AG09319 (cell line): ENCODE measurements around the gene LIPE.

ENCODE experiments used
- DNase-seq: peaks from one replicate; pipeline ENCODE4 v3.0.0-alpha.2; 2010; ENCODE audit warnings: low read depth; ENCODE audit errors: extremely low read depth
- TF ChIP-seq, protein P1 (sequence below): IDR thresholded peaks from 2 replicates; pipeline ENCODE4 v1.5.1; 2011; ENCODE audit warnings: low read depth, mild to moderate bottlenecking, inconsistent platforms, low read length, moderate library complexity

LIPE gene

DNA sequence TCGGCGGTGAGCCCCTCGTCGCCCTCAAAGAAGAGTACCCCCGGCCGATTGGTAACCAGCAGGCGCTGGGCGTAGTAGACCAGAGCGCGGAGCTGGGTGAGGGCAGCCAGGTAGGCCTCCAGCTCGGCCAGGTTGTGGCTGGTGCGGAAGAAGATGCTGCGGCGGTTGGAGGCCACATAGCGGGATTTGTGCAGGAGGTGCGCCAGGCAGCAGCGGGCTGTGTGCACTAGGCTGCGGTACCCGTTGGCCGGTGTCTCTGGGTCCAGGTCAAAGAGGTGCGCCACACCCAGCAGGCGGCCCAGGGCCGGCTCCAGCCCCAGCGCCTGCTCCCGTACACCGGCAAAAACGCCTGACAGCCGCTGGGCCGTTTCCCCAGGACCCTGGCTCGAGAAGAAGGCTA is 16.8 kb downstream of the LIPE start:
- TF ChIP-seq, protein P1, sequence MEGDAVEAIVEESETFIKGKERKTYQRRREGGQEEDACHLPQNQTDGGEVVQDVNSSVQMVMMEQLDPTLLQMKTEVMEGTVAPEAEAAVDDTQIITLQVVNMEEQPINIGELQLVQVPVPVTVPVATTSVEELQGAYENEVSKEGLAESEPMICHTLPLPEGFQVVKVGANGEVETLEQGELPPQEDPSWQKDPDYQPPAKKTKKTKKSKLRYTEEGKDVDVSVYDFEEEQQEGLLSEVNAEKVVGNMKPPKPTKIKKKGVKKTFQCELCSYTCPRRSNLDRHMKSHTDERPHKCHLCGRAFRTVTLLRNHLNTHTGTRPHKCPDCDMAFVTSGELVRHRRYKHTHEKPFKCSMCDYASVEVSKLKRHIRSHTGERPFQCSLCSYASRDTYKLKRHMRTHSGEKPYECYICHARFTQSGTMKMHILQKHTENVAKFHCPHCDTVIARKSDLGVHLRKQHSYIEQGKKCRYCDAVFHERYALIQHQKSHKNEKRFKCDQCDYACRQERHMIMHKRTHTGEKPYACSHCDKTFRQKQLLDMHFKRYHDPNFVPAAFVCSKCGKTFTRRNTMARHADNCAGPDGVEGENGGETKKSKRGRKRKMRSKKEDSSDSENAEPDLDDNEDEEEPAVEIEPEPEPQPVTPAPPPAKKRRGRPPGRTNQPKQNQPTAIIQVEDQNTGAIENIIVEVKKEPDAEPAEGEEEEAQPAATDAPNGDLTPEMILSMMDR = no peak
- DNase-seq = no peak

DNA sequence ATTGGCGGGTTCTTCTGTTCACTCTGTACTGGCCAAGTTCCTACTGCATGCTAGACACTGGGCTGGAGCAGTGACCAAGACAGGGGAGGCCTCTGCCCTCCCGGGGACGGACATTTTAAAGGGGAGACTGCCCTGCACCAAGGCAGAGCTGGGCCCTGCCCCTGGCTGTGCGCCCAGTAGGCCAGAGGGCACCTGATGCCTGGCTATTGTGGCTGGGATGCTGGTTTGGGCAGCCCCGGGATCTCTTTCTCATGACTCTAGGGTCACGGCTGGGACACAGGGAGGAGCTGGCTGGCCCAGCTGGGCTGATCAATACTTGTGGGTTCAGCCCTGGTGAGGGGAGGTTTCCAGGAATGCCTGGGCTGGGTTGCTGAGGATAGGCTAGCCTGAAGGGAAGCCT is 17.7 kb downstream of the LIPE start:
- DNase-seq = no peak
- TF ChIP-seq, protein P1 = no peak

DNA sequence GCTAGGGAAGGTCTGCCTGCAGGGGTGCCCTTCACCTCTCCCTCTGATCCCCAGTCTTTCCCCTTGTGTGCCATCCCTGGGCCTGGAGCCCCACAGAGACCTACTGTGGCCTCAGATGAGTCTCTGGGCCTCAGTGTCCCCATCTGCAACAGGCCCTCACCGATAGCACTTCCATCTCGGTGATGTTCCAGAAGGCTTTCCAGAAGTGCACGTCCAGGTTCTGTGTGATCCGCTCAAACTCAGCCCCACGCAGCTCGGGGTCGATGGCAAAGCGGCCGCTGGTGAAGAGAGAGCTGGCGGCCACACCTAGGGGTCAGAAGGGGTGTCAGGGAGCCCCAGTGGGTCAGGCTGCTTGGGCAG is 19.4 kb downstream of the LIPE start:
- TF ChIP-seq, protein P1 = no peak
- no peak for DNase-seq

DNA sequence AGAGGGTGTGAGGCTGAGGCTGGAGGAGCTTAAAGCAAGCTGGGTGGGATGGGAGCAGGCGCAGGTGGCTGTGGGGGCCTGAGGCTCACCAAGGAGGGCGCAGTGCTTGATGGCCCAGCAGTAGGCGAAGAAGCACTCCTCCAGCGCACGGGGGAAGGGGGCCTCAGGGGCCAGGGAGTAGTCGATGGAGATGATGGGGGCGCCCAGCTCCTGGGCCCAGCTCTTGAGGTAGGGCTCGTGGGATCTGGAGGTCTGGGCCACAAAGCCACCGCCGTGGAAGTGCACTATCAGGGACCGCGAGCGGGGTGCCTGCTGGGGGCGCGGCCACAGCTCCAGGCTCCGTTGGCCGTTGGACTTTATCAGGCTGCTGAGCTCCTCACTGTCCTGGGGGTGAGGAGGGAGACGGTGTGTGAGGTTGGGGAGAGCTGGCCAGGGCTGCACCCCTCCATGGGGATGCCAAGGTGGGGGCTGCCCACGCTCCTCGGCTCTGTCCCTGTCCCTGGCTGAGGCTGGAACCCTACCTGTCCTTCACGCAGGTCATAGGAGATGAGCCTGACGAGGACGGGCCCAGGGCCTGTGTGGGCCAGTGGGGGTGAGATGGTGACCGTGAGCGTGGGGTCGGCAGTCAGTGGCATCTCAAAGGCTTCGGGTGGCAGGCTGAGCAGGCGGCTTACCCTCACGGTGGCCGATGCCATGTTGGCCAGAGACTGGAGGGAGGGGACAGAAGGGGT is 19.9 kb downstream of the LIPE start:
- no peak for DNase-seq
- TF ChIP-seq, protein P1 = no peak

DNA sequence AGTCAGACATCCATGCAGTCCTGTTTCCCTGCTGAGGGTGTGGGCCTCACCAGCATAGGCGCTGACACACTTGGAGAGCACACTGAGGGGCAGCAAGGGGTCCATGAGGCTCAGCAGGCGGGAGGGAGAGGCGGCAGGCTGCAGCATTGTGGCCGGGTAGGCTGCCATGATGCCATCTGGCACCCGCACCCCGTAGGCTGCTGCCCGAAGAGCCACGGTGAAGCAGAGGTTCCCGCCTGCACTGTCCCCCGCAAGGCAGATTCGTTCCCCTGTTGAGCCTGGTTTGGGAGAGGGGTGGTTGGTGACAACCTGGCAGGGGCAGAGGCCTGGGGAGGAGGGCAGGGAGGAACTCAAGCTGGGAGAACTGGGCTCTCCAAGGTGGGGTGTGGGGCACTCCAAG is 21.1 kb downstream of the LIPE start:
- DNase-seq = no peak
- TF ChIP-seq, protein P1 = no peak

DNA sequence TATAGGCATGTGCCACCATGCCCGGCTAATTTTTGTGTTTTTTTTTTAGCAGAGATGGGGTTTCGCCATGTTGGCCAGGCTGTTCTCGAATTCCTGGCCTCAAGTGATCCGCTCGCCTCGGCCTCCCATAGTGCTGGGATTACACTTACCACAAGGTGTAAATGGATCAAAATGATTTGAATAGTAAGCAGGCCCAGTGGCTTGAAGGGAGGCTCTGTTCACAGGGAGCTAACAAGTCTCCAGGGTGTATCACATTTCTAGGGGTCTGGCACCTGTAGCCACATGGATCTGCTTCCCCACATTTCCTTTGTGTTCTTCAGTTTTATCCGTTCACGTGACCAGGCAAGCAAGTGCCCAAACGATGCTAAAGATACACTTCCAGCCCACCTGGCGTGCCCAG is 23.6 kb downstream of the LIPE start:
- DNase-seq = no peak
- TF ChIP-seq, protein P1 = no peak

DNA sequence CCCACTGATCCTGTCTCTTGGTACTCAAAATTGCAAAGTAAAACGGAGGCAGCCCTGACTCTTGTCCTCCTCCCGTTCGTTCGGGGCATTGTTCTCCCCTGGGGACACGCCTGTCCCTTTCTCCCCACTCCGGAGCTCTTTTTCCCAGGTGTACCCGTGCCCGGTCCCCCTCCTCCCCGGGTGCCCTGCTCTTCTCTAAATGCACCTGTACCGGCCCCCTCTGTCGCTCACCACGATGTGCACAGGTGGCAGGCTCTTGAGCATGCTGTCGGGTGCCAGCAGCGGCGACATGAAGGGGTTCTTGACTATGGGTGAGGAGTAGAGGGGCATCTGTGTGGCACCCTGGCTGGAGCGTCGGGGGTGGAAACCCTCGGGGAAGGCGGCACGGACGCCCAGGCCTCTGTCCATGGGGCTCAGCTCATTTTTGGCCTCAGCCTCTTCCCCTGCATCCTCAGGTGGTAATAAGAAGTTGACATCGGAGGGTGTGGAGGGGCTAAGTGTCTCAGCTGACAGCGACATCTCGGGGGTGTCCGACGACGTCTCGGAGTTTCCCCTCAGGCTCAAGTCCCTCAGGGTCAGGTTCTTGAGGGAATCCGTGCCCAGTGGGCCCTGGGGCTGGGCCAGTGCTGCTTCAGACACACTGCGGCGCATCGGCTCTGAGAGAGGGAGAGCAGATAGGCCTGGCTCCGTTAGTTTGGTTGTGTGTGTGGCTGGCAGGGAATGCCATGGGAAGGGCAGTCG is 24.6 kb downstream of the LIPE start:
- DNase-seq = no peak
- TF ChIP-seq, protein P1 = no peak
